Measurements from ENCODE around the gene MTM1.

- TF ChIP-seq EZH2 (IDR thresholded peaks at IDR 0.05; ENCODE audit: borderline replicate concordance, insufficient read depth, low read depth, low read length, poor library complexity, severe bottlenecking) (no peak), CTCF (IDR thresholded peaks at IDR 0.05) (no peak)
Observed at GRCh38 chrX:150602296-150602695, 33.9 kb downstream of the MTM1 start.

Data from B cell (primary cell).